Astrocyte (in vitro differentiated cells and primary cell): ENCODE results near the gene POLE.

Source experiments
- CTCF ChIP-seq: IDR thresholded peaks from 2 replicates; pipeline ENCODE4 v1.5.1; 2011; ENCODE audit warnings: low read depth, mild to moderate bottlenecking, inconsistent platforms, low read length, moderate library complexity; ENCODE audit not compliant: insufficient read depth
- EZH2 ChIP-seq: IDR thresholded peaks from 2 replicates; pipeline ENCODE4 v1.6.1; 2012; ENCODE audit warnings: mild to moderate bottlenecking, low read length, inconsistent platforms; ENCODE audit not compliant: insufficient read depth

DNA sequence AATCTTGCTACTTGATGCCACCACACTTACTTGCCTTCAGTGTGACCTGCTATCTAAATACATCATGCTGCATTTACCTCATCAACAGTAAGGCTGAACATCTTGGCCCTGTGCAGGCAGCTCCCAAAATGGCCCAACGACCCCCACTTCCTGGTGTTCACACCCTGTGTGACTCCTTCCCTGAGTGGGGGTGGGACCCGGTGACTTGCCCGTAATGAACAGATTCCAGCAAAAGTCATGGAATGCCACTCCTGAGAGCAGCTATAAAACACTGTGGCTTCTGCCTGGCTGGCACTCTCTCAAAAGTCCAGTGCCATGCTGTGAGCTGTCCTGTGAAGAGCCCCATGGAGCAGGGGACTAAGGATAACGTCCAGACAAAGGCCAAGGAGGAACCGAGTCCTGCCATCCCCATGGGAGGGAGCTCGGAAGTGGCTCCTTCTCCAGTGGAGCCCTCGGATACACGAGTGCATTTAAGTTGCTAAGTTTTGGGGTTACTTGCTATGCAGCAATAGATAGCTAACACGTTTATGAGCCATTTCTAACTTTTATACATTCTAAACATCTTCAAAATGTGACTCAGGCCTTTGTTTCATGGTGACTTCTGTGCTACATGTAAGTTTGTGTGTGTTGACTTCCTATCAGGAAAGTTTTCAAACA, 35.6 kb downstream of the POLE start:
- TF ChIP-seq CTCF (no peak), EZH2 (no peak)
